Adrenal gland (tissue), 5 donors: Measurements from ENCODE around the gene RNF169.

Experiments
- POLR2A ChIP-seq, 2 donors: fragments of 450-650 bp; IDR thresholded peaks; one replicate each; pipeline ENCODE4 v1.6.1; 2017; ENCODE audit warnings: antibody characterized with exemption in 2 of 2, mild to moderate bottlenecking in 2 of 2, moderate library complexity in 1 of 2
- TF ChIP-seq, protein P1 (sequence below), 6 experiments: fragments of 450-650 bp in 4 of 6; fragments of 200-600 bp in 2 of 6; sonication (generic) in 1 of 6; IDR thresholded peaks; 1 replicate in 5 of 6; 2 replicates in 1 of 6; pipeline versions ENCODE4 v1.5.1 to v1.8.0; 2016 to 2021; ENCODE audit warnings: antibody characterized with exemption in 6 of 6, mild to moderate bottlenecking in 2 of 6, moderate library complexity in 1 of 6
- donor health status: DM: no; HTN: no; CAD: no.

DNA sequence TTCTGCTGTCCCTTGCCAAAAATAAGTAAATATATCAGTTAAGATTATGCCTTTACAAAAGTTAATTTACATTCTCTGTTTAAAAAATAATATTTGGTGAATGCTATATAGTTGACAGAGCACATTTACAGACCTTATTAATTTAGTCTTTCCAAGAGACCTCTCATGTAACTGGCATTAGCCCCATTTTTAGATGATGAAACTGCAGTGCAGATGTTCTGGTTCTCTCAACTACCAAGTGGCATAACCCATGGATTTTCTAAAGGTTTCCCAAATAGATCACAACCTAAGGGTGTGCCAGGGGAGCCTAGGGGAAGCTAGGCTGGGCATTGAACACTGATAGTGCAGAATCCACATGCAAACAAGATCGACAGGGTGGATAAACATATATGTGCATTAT lies 88.5 kb downstream of the RNF169 start:
- TF ChIP-seq, protein P1, sequence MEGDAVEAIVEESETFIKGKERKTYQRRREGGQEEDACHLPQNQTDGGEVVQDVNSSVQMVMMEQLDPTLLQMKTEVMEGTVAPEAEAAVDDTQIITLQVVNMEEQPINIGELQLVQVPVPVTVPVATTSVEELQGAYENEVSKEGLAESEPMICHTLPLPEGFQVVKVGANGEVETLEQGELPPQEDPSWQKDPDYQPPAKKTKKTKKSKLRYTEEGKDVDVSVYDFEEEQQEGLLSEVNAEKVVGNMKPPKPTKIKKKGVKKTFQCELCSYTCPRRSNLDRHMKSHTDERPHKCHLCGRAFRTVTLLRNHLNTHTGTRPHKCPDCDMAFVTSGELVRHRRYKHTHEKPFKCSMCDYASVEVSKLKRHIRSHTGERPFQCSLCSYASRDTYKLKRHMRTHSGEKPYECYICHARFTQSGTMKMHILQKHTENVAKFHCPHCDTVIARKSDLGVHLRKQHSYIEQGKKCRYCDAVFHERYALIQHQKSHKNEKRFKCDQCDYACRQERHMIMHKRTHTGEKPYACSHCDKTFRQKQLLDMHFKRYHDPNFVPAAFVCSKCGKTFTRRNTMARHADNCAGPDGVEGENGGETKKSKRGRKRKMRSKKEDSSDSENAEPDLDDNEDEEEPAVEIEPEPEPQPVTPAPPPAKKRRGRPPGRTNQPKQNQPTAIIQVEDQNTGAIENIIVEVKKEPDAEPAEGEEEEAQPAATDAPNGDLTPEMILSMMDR (IDR thresholded peaks at IDR 0.05): no peak
- TF ChIP-seq POLR2A (IDR thresholded peaks at IDR 0.05): no peak
